Measurements from ENCODE around the gene CD6.

CD6 gene

DNA sequence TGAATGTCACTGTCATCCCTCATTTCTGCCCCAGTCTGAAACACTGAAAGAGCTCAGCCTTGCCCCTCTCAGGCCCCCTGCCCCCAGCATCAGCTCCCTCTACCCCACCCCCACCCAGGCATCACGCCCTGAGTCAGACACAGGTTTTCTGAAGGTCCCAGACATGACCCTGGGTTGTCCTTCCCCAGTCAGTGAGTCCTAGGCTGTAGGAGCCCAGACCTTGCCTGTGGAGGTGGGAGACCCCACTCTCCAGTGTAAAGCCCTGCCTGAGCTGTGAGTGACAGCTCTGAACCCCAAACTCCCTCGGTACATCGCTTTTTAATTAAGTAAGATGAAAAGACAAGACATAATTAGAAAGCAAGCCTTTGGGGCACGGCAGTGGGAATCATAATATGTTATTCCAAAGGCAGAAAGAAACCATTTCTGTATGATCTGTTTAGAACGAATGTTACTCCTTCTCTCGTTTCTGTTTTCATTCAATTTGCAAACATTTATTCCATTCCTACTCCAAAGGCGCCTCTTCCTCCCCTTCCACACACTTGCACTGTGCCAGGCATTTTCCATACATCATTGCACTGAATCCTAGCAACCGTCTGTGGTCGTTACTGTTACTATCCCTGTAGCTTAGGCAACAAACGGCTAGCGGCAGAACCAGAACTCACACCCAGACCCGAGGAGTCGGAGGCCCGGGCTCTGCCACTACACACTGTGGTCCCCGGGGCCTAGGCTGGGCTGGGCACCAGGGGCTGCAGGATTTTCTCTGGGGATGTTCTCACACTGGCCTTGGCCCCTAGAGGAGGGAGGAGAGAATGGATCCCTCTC is 63.4 kb downstream of the CD6 start:
- no peak for DNase-seq

DNA sequence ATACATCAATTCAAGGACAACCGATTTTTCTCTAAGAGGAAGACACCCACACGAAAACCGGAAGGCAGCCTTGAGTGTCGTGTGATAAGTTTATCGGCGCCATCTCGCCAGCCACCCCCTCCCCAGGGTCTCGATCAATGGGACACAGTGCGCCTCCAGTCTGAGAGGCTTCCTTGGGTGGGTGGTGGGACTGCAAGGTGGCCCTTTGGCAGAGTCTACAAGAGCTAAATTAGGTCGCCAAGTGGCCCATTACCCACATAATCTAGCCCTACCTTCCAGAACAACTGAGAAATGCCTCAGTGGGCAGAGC is 64.0 kb downstream of the CD6 start:
- no peak for DNase-seq

DNA sequence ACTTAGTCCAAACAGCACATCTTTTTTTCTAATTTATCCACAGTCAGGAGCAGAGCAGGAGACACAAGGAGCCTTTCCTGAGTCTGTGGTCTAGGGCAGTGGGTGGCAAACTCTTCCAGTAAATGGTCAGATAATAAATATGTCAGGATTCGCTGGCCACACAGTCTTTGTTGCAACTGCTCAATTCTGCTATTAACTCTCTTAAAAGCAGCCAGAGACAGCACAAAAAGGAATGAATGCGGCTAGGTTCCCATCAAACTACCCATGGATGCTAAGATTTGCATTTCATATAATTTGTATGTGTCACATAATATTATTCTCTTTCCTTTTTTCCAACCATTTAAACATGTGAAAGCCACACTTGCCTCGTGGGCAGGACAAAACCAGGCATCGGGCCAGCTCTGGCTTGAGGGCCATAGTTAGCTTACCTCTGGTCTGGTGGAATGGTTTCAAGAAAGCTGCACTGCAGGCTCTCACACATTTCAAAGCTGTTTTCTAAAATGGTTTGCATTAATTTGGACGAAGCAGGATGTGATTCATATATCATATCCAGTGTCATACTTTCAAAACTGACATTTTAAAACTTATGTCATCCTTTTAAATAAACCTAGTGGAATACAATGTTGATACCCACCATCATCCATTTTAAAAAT is 66.1 kb downstream of the CD6 start:
- DNase-seq, result no peak

DNA sequence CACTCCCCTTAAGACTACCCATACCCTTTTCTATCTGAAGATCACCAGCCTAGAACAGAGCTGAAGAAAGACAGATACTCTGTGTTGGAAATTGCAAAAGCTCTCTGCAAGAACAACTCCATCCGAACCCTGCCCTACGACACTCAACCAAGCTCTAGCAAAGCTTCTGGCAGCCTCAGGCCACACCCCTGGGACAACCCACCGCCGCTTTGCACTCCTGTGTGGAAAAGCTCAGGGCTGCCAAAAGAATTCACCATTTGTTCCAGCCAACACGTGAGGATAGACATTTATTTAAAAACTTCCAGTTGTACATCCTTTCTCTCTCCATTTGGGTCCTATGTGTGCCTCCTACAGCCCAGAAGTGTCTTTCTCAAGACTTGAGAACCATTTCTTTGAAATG is 68.4 kb downstream of the CD6 start:
- no peak for DNase-seq

DNA sequence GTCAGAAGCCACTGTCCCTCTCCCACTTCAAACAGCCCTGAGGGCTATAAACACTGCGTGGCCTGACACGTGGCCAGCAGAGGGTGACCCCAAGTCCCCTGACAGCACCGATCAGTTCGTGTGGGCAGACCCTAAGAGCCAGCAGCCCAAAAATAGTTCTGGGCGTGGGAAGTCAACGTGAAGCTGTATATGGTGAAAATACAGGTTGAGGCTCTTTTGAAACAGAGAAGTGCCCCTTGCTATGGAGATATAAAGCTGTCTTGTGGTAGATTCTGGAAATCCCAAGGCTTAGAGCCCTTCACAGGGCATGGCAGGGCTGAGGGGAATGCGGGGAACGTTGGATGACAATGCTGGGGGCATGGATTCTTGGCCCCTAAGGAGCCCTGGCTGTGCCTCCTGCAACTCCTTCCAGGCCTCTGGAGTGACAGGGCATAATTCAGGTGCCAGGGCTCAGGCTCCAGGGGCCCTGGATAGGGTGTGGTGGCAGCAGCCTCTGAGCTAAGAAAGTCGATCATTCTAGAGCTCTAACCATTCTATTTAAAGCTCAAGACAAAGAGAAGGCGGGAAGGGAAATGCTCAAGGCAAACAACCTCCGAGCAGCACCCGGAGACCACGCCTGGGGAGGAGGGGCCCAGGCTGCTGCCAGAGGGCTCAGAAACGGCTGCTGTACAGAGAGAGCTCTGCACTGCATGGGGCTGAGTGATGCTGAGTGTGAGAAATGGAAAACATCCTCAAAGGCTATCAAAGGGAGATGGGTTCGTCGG is 70.5 kb downstream of the CD6 start:
- peak; percentile 31 to 41 for DNase-seq

DNA sequence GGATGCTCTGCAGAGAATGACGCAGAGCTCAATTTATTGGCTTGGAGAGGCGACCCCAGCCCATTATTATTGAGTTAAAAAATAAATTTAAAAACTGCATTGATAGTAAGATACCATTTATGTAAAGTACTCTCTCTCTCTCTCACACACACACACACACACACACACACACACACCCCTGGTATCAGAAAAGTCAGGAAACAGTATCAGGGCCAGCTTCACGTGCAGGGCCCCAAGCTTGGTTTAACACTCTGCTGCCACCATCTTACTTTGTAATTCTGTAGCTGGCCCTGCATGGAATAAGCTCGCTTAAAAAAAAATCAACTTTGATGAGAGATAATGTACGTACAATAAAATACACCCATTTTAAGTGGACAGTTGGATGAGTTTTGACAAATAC is 71.1 kb downstream of the CD6 start:
- no peak for DNase-seq

DNA sequence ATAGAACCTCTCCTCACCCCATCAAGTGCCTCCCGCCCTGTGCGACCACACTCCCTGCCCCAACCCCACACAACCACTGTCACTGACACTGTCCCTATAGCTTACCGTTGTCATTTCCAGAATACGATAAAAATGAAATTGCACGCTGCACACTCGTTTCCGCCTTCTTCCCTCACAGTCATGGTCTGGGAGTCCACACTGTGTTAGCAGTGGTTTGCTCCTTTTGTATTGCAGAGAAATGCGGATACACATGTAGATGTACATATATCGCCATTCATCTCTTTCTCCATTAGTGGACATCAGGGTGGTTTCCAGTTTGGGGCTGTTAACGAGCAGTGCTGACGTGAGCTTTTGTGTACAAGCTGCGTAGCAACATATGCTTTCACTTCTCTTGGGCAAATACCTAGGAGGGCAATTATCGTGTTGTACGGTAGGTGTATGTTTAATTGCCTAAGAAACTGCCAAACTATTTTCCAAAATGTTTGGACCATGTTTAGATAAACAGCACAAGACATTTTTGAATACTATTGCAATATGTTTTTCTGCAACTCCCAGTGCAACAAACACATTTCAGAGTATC is 71.6 kb downstream of the CD6 start:
- no peak for DNase-seq

DNA sequence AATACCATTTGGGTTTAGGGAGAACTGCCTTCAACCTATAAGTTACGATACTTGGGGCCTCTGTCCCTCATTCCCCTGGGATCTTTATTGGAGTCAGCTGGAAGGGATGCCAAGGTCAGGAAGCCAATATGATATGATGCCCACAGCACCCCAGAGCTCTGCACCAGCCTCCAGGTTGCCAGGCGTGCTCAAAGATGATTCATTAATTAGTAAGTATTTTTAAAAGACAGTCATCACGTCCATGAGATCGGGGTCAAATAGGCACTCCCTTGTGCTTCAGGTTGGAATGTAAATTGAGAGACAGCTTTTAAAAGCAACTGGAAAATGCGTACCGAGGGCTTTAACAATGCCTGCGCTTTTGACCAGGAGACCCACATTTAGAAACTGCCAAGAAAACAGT is 73.8 kb downstream of the CD6 start:
- DNase-seq, result no peak

DNA sequence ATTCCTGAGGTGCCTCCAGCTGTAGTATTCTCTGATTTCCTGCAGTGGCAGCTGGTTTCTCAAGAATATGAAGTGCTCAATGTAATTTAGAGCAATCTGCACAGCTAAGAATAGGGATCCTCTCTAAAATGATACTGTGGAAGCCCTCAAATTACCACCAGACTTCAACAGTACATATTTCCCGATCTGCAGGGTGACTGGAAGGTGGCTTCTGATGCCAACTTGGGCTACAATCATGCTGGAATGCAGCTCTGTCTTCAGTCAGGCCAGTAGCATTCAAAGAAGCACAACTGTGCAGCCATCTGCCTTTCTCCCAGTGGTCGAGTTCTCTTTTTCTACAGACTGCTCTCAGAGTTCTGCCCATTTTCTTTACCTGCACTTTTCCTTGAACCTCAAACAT is 75.4 kb downstream of the CD6 start:
- DNase-seq, result no peak

DNA sequence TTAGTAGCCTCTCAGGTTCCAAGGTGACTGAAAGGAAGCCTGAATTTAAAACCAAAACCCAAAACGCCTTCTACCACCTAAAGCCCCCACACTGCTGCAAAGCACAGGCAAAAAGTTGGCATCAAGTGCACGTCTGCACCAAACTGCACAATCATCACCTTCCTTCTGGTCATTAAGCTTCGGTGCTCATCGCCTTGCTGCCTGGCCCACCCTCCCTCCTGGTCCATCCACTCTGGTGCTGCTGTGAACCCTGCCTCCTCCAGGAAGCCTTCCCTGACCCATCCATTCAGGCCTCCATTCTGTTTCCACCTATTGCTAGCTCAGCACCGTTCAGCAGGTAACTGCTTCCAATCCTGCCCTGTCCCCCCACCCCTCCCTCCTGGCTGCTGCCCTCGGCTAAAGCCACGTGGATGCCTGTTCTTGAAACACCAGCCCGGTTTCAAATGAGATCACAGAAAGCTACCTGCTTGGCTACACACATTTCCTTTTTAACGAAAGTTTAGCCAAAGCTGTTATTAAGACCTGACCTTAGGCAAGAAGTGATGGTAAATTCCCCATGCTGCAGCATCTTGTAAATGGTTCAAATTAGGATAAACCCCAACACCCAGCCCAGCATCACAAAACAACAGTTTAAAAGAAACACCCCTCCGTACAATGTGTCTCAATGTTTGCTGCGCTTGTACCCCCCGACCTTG is 77.0 kb downstream of the CD6 start:
- DNase-seq, result no peak

DNA sequence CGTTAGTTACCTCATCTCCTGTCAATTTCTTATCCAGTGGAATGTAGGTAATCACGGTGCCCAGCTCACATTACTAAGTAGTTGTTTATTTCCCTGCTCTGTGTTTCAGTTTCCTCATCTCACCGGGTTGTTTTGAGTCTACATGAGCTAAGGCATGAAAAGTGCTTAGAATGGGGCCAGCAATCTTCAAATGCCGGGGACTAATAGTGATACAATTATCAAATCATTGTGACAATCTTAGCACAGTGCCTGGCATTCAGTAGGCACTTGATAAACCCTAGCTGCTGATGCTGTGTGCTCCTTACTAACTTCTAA is 77.5 kb downstream of the CD6 start:
- DNase-seq, result no peak

DNA sequence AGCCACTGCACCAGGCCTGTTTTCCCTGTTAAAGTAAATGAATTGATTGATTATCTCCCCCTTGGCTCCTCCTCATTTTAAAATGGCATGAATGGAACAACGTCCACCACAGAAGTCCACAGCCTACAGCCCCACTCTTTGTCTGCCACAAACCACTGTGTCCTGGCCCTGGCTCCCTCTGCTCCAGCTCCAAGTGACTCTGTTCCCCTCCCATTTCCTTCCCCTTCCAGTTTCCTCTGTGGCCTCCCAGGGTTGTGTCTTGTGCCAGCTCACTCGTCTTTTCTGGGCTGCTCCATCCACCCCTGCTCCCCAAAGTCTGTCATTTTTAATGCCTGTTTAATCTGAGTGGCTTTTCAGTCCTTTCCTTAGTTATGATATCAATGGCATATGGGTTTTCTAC is 78.4 kb downstream of the CD6 start:
- DNase-seq, result peak in 1 of 2 experiments; percentile 17

DNA sequence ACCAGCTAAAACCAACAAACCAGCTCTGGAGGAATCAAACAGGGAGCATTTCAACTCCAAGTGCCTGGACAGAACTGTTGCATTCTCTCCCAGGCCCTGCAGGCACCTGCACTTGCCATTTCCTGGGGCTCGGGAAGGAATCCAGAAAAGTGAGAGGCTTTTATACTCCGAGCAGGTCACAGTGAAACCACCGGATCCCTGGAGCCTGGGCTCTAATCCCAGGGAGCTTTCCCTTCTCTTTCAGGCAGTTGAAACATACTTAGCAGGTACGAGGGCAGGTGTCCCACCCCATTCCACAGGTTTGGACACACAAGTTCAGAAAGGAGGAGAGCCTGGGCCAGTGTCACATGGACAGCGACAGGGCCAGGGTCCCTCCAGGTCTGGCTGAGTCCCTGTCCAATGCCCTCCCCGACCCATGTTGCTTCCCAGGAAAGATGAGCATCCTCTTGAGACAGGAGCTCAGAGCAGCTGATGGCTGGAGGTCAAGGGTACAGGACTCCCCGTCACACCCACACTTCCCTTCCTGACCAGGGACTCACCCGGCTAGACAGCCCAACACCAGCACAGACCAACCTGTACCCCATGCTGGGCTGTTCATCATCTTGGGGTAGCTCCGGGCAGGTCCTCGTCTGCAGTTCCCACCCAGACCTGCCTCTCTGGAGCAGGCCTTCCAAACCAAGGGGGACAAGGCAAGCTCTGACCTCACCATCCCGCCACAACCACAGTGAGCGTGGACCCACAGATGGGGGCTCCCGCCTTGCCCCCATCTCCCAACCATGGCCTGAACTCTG is 80.9 kb downstream of the CD6 start:
- DNase-seq, result no peak

DNA sequence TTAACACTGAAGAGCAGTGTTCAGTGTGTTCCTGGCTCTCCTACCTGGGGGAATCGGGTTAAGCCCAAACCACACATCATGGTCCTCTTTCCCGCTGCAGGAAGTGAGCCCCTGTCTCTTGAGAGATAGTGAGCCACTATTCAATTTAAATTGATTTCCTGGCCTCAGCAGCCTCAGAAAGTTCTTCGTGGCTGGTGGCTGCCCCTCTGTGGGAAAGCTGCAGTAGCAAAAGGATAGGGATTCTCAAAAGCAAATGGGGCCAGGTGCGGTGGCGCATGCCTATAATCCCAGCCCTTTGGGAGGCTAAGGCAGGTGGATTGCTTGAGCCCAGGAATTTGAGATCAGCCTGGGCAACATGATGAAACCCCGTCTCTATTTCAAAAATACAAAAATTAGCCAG is 81.7 kb downstream of the CD6 start:
- DNase-seq, result no peak

DNA sequence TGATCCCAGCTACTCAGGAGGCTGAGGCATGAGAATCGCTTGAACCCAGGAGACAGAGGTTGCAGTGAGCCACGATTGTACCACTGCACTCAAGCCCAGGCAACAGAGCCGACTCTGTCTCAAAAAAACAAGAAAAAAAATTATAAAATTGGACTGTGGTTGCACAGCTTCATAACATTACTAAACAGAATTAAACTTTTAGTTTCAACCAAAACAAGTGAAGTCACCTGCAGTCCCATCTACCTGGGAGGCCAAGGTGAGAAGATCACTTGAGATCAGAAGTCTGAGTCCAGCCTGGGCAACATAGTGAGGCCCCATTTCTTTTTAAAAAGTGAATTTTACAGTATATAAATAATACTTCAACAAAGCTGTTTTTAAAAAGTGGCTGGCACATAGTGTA is 83.0 kb downstream of the CD6 start:
- no peak for DNase-seq

DNA sequence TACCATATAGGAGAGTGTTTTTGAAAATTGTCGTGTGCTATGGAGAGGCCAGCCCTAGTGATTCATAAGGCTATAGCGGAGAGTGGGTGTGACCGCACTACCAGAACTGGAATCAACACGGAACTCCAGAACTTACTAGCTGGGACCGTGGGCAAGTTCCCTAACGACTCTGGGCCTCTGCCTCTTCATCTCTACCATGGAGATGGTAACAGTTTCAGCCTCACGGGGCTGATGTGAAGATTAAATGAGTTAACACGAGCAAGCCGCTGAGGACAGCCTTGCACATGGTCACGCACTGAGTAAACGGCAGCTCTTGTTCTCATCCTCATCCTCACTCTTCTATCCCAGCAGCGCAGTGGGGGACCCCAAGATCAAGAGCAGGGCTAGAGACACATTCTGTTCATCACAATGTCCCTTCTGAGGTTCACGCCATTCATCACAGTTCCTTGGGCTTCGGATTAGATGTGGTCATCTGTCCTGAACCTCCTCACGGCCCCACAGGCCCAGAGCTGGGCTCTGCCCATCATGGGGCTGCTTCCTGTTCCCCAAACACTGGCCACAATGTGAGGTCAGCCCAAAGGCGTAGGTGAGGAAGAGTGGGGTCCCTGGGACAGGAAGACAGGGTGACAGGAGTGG is 83.6 kb downstream of the CD6 start:
- DNase-seq, result no peak

DNA sequence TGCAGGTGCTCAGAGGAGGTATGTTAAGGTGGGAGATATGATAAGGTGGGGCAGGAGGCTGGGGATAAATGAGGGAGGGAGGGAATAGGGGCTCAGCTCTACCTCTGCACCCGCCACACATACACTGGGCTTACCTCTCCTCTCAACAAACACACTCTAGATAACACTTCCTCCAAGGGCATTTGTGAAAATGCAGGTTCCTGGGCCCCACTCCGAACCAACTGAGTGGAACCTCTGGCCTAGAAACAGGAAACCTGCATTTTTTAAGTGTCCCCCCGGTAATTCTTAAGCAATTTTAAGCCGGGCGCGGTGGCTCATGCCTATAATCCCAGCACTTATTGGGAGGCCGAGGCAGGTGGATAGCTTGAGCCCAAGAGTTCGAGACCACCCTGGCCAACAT is 84.3 kb downstream of the CD6 start:
- DNase-seq, result no peak

DNA sequence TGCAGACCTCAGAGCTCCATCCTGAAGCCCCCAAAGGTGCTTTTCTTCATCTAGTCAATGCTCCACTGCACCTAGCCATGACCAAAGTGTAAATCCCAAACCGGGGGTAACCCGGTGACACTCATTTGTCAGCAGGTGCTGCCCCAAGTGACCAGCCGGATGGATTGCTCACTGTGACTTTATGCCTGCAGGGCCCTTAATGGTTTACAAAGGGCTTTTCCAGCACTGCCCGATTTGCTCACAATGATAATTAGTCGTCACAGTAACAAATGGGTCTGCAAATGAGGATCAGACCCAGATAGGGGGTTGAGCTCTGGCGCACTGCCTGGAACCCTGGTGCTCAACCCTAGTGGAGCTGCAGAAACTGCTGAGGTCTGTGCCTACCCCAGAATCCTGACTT is 85.1 kb downstream of the CD6 start:
- DNase-seq, result no peak

DNA sequence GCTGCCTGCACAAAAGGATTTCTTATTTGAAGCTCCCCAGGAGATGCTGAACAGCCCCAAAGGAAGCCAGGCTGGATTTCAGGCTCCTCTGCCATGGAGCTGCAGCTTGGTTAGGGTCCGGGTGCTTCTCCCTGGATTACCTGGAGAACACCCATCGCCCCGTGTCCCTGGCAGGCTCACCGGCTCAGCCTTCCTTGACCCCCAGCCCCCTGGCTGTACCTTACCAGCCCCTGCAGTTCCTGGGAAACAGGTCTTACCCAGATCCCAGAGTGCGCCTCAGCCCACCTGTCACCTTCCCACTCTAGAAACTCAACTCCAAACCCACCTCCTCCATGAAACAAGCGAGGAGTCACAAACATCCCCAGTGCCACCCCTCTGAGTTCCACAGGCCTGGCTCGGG is 85.5 kb downstream of the CD6 start:
- DNase-seq, result no peak

DNA sequence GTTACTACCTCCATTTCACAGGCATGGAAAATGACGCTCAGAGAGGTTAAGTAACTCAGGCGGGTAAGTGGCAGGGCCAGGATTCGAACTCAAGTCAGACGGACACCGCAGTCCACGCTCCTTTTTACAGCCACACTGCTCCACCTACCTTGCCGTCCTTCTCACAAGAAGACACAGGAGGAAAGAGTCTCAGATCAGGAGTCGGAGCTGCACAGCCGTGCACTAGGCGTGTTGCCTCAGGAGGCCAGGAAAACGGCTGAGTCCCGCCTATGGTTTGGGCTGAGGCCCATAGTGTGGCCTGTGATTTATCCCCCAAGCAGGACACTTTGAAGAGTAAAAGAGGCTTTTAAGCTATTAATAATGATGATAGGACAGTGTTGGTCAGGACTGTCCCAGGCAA is 86.1 kb downstream of the CD6 start:
- no peak for DNase-seq

DNA sequence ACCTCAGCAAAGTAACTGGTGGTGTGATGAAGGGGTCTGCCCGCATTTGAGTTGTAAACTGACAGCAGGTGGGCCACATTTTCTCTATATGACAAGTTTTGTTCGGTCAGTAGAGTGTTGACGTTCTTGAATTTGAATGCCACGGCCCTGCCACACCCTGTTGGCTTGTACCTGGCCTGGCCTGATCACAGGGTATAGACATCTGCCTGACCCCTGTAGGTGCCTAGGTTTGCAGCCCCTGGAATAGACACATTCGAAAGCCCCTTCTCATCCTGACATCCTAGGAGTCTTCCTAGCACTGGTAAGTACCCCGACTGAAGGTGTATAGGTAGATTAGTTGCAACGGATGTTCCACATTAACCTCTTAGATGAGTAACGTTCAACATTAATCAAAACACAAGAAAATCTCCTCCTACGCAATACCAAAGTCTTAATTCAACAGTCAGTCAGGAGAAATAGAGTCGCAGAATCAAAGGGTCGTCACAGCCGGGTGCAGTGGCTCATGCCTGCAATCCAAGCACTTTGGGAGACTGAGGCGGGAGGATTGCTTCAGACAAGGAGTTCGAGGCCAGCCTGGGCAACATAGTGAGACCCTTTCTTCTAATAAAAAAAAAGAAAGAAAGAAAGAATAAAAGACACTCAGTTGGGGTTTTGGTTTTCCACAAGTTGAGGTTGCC is 87.2 kb downstream of the CD6 start:
- no peak for DNase-seq
